ENCODE data around the gene PRRT1B. TPM values are rescaled to one million over a fixed set of nuclear protein-coding genes. Genes with fewer than 3 reads are reported as not detected.

The PRRT1B gene
- not detected in 2 replicates for total RNA-seq

GRCh38 chr9:131545003-131545785 lies at the start of gene PRRT1B:
PRRT1B (plus strand) TSS chr9:131545523; CDS start chr9:131545616, 93 bp downstream.

GRCh38 chr9:131502781-131503625 lies 42.3 kb upstream of the PRRT1B start, which contains the start of gene POMT1:
POMT1 (plus strand) TSS chr9:131502918; CDS start chr9:131504219, 1,301 bp downstream.

GRCh38 chr9:131530920-131531832 lies 14.1 kb upstream of the PRRT1B start, which contains the start of gene UCK1:
UCK1 (minus strand) TSS chr9:131531263; CDS start chr9:131531174, 89 bp downstream.

Other genes with a start within 250 kb of the PRRT1B start
- gene PRRC2B, start 151.4 kb upstream of the PRRT1B start, total RNA-seq, result 37.4 and 108 TPM in 2 replicates
- gene POMT1, start 42.6 kb upstream of the PRRT1B start, total RNA-seq, result 26.2 and 46.8 TPM in 2 replicates
- gene UCK1, start 14.3 kb upstream of the PRRT1B start, total RNA-seq, result 12.6 and 18.2 TPM in 2 replicates
- 44.8 and 62.6 TPM in 2 replicates for gene RAPGEF1, start 194.6 kb downstream of the PRRT1B start, total RNA-seq

Data from bladder microvascular endothelial cell (primary cell).